Measurements from ENCODE around the gene CKLF.
"Not testable (repeated sequence)": the region's sequence is repeated elsewhere in the genome, so short reads cannot be mapped to it uniquely, and the experiment has no call there.

Gene CKLF

GRCh38 chr16:66599726-66600125 lies 47.4 kb downstream of the CKLF start:
- no peak for DNase-seq

- DNase-seq: no peak
Observed at GRCh38 chr16:66600477-66600876, 48.1 kb downstream of the CKLF start.

- DNase-seq: no peak
Observed at GRCh38 chr16:66601471-66601870, 49.1 kb downstream of the CKLF start.

- DNase-seq: peak; percentile 35
Observed at GRCh38 chr16:66603537-66604375, 51.4 kb downstream of the CKLF start.

GRCh38 chr16:66604376-66605176 lies 52.2 kb downstream of the CKLF start, which contains the start of gene CMTM3:
CMTM3 (plus strand) TSS chr16:66604704; CDS start chr16:66604806, 102 bp downstream.
- DNase-seq: peak; percentile 51

- DNase-seq: peak; percentile 38
Observed at GRCh38 chr16:66605177-66605978, 53.0 kb downstream of the CKLF start.

GRCh38 chr16:66605979-66606751 lies 53.8 kb downstream of the CKLF start:
- DNase-seq: no peak

- peak; percentile 59 for DNase-seq
Observed at GRCh38 chr16:66608241-66609138, 56.1 kb downstream of the CKLF start.

GRCh38 chr16:66609139-66609510 lies 56.7 kb downstream of the CKLF start:
- DNase-seq: no peak

- DNase-seq: no peak
Observed at GRCh38 chr16:66610111-66610820, 57.9 kb downstream of the CKLF start.

GRCh38 chr16:66611911-66612310 lies 59.5 kb downstream of the CKLF start:
- not testable (repeated sequence) for DNase-seq

- DNase-seq: no peak
Observed at GRCh38 chr16:66612422-66612821, 60.0 kb downstream of the CKLF start.

- no peak for DNase-seq
Observed at GRCh38 chr16:66614161-66614802, 61.9 kb downstream of the CKLF start.

Measured in activated gamma-delta T cell (primary cell).